Right lobe of liver (tissue), 6 donors: ENCODE data around the gene ESPN. TPM values are rescaled to one million over a fixed set of nuclear protein-coding genes. Genes with fewer than 3 reads are reported as not detected.

Experiments used
- ATAC-seq, 4 donors: fragments of 200-7000 bp; cut with Tn5 transposase; one replicate each; pipeline ENCODE4 v1.9.1; 2020; ENCODE audit warnings: mild to moderate bottlenecking in 4 of 4, moderate library complexity in 4 of 4
- DNase-seq, 3 donors: peaks; one replicate each; pipeline ENCODE4 v3.0.0-alpha.2; 2020
- H3K27ac ChIP-seq, 3 donors: fragments of 200-600 bp; one replicate each; pipeline ENCODE4 v1.8.0; 2022
- H3K27me3 ChIP-seq, 2 donors: fragments of 200-600 bp; one replicate each; pipeline ENCODE4 v1.8.0; 2022
- H3K36me3 ChIP-seq, 4 donors: fragments of 200-600 bp; sonication (generic) in 1 of 4; one replicate each; pipeline versions ENCODE4 v1.5.1 to v1.8.0; 2017 to 2022; ENCODE audit warnings: control low read depth in 1 of 4
- H3K4me1 ChIP-seq, 4 donors: fragments of 200-600 bp; sonication (generic) in 1 of 4; one replicate each; pipeline versions ENCODE4 v1.5.1 to v1.8.0; 2017 to 2022; ENCODE audit warnings: control low read depth in 1 of 4
- H3K4me3 ChIP-seq, 3 donors: fragments of 200-600 bp; one replicate each; pipeline ENCODE4 v1.8.0; 2022
- H3K9me3 ChIP-seq, 4 donors: fragments of 200-600 bp; sonication (generic) in 1 of 4; one replicate each; pipeline versions ENCODE4 v1.5.1 to v1.8.0; 2017 to 2022; ENCODE audit warnings: control low read depth in 1 of 4
- CTCF ChIP-seq, 4 donors: fragments of 200-600 bp in 3 of 4; fragments of 450-650 bp in 1 of 4; IDR thresholded peaks; one replicate each; pipeline versions ENCODE4 v1.5.1 to v1.8.0; 2016 to 2022; ENCODE audit warnings: antibody characterized with exemption in 4 of 4, mild to moderate bottlenecking in 2 of 4
- POLR2A ChIP-seq: fragments of 450-650 bp; IDR thresholded peaks from one replicate; pipeline ENCODE4 v1.6.1; 2017; ENCODE audit warnings: antibody characterized with exemption, mild to moderate bottlenecking
- WGBS: methylation state at CpG from one replicate; pipeline ENCODE4 v1.1.6; 2018; ENCODE audit warnings: low coverage, low lambda C conversion rate; ENCODE audit not compliant: insufficient coverage; ENCODE audit errors: missing lambda C conversion rate; 5-methylcytosine and 5-hydroxymethylcytosine counted together
- intact Hi-C, 2 donors: fragments of 100-400 bp; cut with DNase I; formaldehyde crosslinking; loops; one replicate each; pipeline versions ENCODE4 v1.11.2 to v1.14.1; 2022
- total RNA-seq, 6 experiments: library from RNA; depleted of rRNA in 2 of 6; stranded (reverse); fragments of >200 nt in 2 of 6; fragmentation: NEBNext Ultra II Directional in 3 of 6; extraction: Animal tissue kit (Norgen Biotek cat#: 25700) in 3 of 6; gene quantifications; one replicate each; pipeline versions ENCODE4 v1.1.0 to v1.2.4, GENCODE V29; 2016 to 2023
- donor health status: DM: no; HTN: yes; CAD: no.
- donor health status: DM: no; HTN: no; CAD: no.
- donor health status: DM: no; HTN: no; CAD: no.
- donor health status: DM: no; HTN: yes; CAD: no.
- donor health status: DM: no; HTN: yes; CAD: no.

The ESPN gene
- total RNA-seq, 6 experiments from 2014 or later, result 81.6 to 149 (median 120) TPM

GRCh38 chr1:6467224-6467623, 42.6 kb downstream of the ESPN start:
- no peaks in the 10 kb centered on the region for H3K9me3 ChIP-seq
- no peaks in the 10 kb centered on the region for H3K36me3 ChIP-seq
- H3K4me1 ChIP-seq, result peaks cover 0 to 18% (median 4%) of the 10 kb centered on the region in 4 donors
- intact Hi-C loops, result no loop called here
- H3K4me3 ChIP-seq, result no peak overlapping the region
- DNase-seq (no peak), ATAC-seq (no peak)
- no peak for TF ChIP-seq CTCF (IDR thresholded peaks at IDR 0.05)
- no peak for TF ChIP-seq POLR2A
- no peak overlapping the region for H3K27ac ChIP-seq
- no peaks in the 10 kb centered on the region for H3K27me3 ChIP-seq
- no CpG with 5 or more reads among the region's 12 CpGs for WGBS

GRCh38 chr1:6467744-6468688, 43.4 kb downstream of the ESPN start:
- DNase-seq, result peak in 1 of 3 donors; percentile 51
- Histone ChIP-seq H3K27ac (no peak overlapping the region), H3K4me3 (no peak overlapping the region), H3K9me3 (no peaks in the 10 kb centered on the region), H3K27me3 (no peaks in the 10 kb centered on the region), H3K36me3 (no peaks in the 10 kb centered on the region), H3K4me1 (peaks cover 0 to 22% (median 5%) of the 10 kb centered on the region in 4 donors)
- TF ChIP-seq CTCF (IDR thresholded peaks at IDR 0.05) (no peak), POLR2A (no peak)
- intact Hi-C loops, result no loop called here
- WGBS, result 96% methylated on average over 8 of the region's 30 CpGs
- no peak for ATAC-seq

- ATAC-seq, result no peak
- WGBS, result 89% methylated on average over 1 of the region's 13 CpGs
- Histone ChIP-seq H3K36me3 (no peaks in the 10 kb centered on the region), H3K4me3 (no peak overlapping the region), H3K9me3 (no peaks in the 10 kb centered on the region), H3K27me3 (no peaks in the 10 kb centered on the region), H3K4me1 (peaks cover 0 to 20% (median 4%) of the 10 kb centered on the region in 4 donors), H3K27ac (no peak overlapping the region)
- DNase-seq, result peak in 1 of 3 donors; percentile 48
- intact Hi-C loops, result no loop called here
- TF ChIP-seq POLR2A (no peak), CTCF (IDR thresholded peaks at IDR 0.05) (no peak)
These were observed 44.3 kb downstream of the ESPN start for GRCh38 chr1:6468729-6469461.

- peaks cover 0 to 9% (median 2%) of the 10 kb centered on the region in 4 donors for H3K4me1 ChIP-seq
- no peaks in the 10 kb centered on the region for H3K36me3 ChIP-seq
- no peaks in the 10 kb centered on the region for H3K27me3 ChIP-seq
- 96% methylated on average over 16 of the region's 67 CpGs for WGBS
- H3K4me3 ChIP-seq, result no peak overlapping the region
- TF ChIP-seq POLR2A, result no peak
- no peak for TF ChIP-seq CTCF (IDR thresholded peaks at IDR 0.05)
- ATAC-seq (no peak), DNase-seq (peak in 2 of 3 donors; percentile 19 to 56)
- no peaks in the 10 kb centered on the region for H3K9me3 ChIP-seq
- no peak overlapping the region for H3K27ac ChIP-seq
- intact Hi-C loops, result no loop called here
These were observed 45.8 kb downstream of the ESPN start for GRCh38 chr1:6470132-6471085.
